ENCODE data around the gene EZH1. TPM values are rescaled to one million over a fixed set of nuclear protein-coding genes. Genes with fewer than 3 reads are reported as not detected.

Gene EZH1
- total and polyA plus RNA-seq, 10 of the 15 experiments (the other 5 are each of a cell fraction or from before 2014, with no cell fraction given), result 6.1 to 43.3 (median 16.8) TPM

- TF ChIP-seq SKIL (IDR thresholded peaks at IDR 0.05; ENCODE audit: low read depth, poor library complexity, severe bottlenecking) (no peak), RELA (IDR thresholded peaks at IDR 0.05; ENCODE audit: borderline replicate concordance, partially characterized antibody) (no peak), POLR2AphosphoS2 (IDR thresholded peaks at IDR 0.05; ENCODE audit: low read depth, low read length) (no peak), ATF2 (IDR thresholded peaks at IDR 0.05; ENCODE audit: low read length) (no peak), KLF5 (IDR thresholded peaks at IDR 0.05; ENCODE audit: partially characterized antibody) (no peak), RBBP5 (conservative IDR thresholded peaks at IDR 0.05) (no peak), HSF1 (IDR thresholded peaks at IDR 0.05; ENCODE audit: low read depth, low read length) (no peak), ZBTB40 (IDR thresholded peaks at IDR 0.05; ENCODE audit: borderline replicate concordance) (no peak), BHLHE40 (IDR thresholded peaks at IDR 0.05; ENCODE audit: borderline replicate concordance in 1 of 2, low read depth in 2 of 2, low read length in 1 of 2) (peak; percentile 30 to 60; a peak in 1 of 4 replicates), USF2 (IDR thresholded peaks at IDR 0.05; ENCODE audit: borderline replicate concordance, low read depth, low read length) (no peak), CREM (IDR thresholded peaks at IDR 0.05; ENCODE audit: low read depth) (no peak), ASH2L (IDR thresholded peaks at IDR 0.05; ENCODE audit: borderline replicate concordance, low read depth) (no peak), POU2F2 (IDR thresholded peaks at IDR 0.05; ENCODE audit: borderline replicate concordance, low read depth, low read length) (no peak), MYC (IDR thresholded peaks at IDR 0.05; ENCODE audit: insufficient read depth, insufficient read length, insufficient replicate concordance, low read length, severe bottlenecking) (no peak), ZZZ3 (IDR thresholded peaks at IDR 0.05; ENCODE audit: control insufficient read depth, insufficient read length, low read depth) (no peak), USF1 (IDR thresholded peaks at IDR 0.05; ENCODE audit: borderline replicate concordance, extremely low read length, insufficient read depth, low read depth, low read length) (no peak), CHD4 (IDR thresholded peaks at IDR 0.05) (no peak)
These were observed 15.3 kb upstream of the EZH1 start (continued) for GRCh38 chr17:42759982-42760651.

Data from GM12878 (cell line).